Nephron progenitor cell (in vitro differentiated cells): ENCODE measurements around the gene TSPAN11.

Experiments
- DNase-seq: peaks from one replicate; pipeline ENCODE4 v3.0.0; 2021
- H3K27ac Mint-ChIP-seq: 2 replicates; pipeline ENCODE4 v1.8.0; 2021; ENCODE audit warnings: mild to moderate bottlenecking, moderate library complexity, mixed read lengths
- H3K27me3 Mint-ChIP-seq: 2 replicates; pipeline ENCODE4 v1.8.0; 2021; ENCODE audit warnings: mild to moderate bottlenecking, low read depth, mixed read lengths; ENCODE audit not compliant: poor library complexity
- H3K36me3 Mint-ChIP-seq: 2 replicates; pipeline ENCODE4 v1.8.0; 2021; ENCODE audit warnings: low read depth, mixed read lengths
- H3K4me1 Mint-ChIP-seq: 2 replicates; pipeline ENCODE4 v1.8.0; 2021; ENCODE audit warnings: mixed read lengths
- H3K4me3 Mint-ChIP-seq: 2 replicates; pipeline ENCODE4 v1.8.0; 2021; ENCODE audit warnings: mild to moderate bottlenecking, moderate library complexity, mixed read lengths
- H3K9me3 Mint-ChIP-seq: 2 replicates; pipeline ENCODE4 v1.8.0; 2021; ENCODE audit warnings: mild to moderate bottlenecking, moderate library complexity, mixed read lengths
- CTCF ChIP-seq: fragments of 200-600 bp; sonication (generic); IDR thresholded peaks from 2 replicates; pipeline ENCODE4 v1.5.0; 2021; ENCODE audit warnings: antibody characterized with exemption

Gene TSPAN11

DNA sequence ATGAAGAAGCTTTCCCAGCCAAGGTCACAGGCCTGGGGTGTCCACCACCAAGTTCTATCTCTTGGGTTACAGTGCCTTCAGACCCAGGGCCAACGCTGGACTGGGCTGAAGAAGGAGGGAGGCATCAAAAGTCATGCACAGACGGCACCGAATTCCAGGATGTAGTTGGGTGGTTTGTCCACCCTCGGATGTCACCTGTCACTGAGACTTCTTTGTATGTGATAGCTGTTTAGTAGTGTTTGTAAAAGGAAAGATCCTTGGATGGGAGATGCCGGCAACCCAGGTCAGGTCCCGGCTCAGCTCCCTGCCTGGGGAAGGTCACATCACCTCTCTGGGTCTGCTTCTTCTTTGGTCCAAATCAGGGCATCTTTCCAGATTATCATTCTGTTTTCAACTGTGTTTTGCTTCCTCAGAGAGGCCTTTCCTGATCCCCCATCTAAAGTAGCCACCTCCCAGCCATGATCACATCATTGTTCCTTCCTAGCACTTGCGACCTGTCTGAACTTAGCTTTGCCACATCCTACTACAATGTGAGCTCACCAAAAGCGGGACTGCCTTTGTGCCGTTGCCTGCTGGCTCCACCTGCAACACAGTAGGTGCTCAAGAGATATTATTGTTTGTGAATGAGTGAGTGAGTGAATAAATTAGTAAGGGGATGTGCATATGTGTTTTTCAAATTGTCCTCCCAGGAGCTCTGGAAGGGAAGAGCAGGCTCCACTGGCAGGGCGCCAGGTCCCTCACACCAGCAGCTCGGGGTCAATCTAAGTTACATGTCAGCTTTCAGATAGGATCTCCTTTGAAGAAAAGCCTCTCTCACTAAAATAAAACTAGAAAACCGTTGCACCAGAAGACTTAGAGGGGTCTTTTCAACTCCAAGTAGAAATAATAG lies 2.1 kb downstream of the TSPAN11 start:
- H3K4me3 Mint-ChIP-seq: no peak overlapping the region
- no peaks in the 10 kb centered on the region for H3K9me3 Mint-ChIP-seq
- H3K36me3 Mint-ChIP-seq: peaks cover 6% of the 10 kb centered on the region
- no peak for DNase-seq
- TF ChIP-seq CTCF: no peak
- peaks cover 20% of the 10 kb centered on the region for H3K27me3 Mint-ChIP-seq
- peaks cover 61% of the 10 kb centered on the region for H3K4me1 Mint-ChIP-seq
- no peak overlapping the region for H3K27ac Mint-ChIP-seq

DNA sequence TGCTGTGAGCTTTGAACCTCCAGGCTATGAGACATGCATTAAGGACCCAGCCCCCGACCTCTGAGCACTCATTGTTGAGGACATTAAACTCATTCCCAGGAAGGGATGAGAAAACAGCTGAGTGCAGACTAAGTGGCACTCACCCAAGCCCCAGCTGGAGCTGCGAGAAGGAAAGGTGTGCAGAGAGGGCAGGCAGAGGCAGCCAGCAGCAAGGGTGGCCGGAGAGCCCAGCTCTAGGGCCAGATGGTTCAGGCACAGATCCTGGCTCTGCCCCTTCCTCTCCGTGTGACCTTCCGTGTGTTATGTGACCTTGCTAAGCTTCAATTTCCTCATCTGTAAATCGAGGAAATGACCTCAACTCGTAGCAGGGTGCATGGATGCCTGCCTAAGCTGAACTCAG lies 3.7 kb downstream of the TSPAN11 start:
- no peak overlapping the region for H3K27ac Mint-ChIP-seq
- H3K9me3 Mint-ChIP-seq: peaks cover 9% of the 10 kb centered on the region

DNA sequence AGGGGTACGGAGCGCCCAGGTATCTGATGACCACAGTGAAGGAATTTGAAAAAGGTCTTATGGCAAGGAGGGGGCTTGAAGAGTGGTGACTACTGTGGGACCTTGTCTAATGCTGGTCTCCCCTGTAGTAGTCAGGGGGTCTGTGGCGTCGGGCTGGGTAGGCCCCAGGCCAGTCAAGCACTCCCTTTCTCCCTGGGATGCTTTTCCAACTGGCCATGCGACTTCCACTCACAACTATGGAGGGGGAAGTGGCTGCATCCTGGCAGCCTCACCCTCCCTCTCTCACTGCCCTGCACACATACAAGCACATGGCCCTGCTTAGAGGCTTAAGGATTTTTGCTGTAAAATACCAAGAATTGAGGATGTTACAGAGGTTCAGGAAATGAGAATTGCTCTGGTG lies 4.1 kb downstream of the TSPAN11 start:
- H3K9me3 Mint-ChIP-seq: peaks cover 11% of the 10 kb centered on the region
- no peak for DNase-seq
- H3K4me1 Mint-ChIP-seq: peaks cover 55% of the 10 kb centered on the region
- H3K36me3 Mint-ChIP-seq: peaks cover 22% of the 10 kb centered on the region
- H3K4me3 Mint-ChIP-seq: no peak overlapping the region
- no peak for TF ChIP-seq CTCF
- H3K27ac Mint-ChIP-seq: no peak overlapping the region
- peaks cover 20% of the 10 kb centered on the region for H3K27me3 Mint-ChIP-seq

More for the DNA sequence above, 3.7 kb downstream of the TSPAN11 start:
- no peak for DNase-seq
- H3K4me1 Mint-ChIP-seq: peaks cover 60% of the 10 kb centered on the region
- peaks cover 20% of the 10 kb centered on the region for H3K27me3 Mint-ChIP-seq
- H3K36me3 Mint-ChIP-seq: peaks cover 20% of the 10 kb centered on the region
- TF ChIP-seq CTCF: no peak
- H3K4me3 Mint-ChIP-seq: no peak overlapping the region

DNA sequence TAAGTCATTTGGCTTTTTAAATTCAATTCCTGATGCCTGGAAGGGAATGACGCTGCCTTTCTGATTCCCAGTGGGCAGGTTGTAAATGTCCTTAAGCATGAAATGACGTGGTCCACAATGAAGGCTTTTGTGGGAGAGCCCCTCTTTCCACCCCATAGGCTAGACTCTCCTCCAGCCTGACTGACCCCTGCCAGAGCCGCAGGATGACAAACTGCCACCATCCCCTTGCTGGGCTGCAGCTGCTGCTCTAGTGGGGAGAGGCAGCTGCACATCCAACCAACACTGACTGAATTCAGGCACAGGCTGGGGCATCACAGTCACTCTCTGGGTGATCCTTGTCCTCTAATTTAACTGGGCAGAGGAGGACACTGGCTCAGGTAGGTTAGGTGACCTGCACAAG lies 6.3 kb downstream of the TSPAN11 start:
- TF ChIP-seq CTCF: no peak
- Mint-ChIP-seq H3K36me3 (peaks cover 36% of the 10 kb centered on the region), H3K4me3 (no peak overlapping the region), H3K27me3 (peaks cover 18% of the 10 kb centered on the region), H3K4me1 (peaks cover 38% of the 10 kb centered on the region), H3K27ac (peak overlapping the region; percentile 43), H3K9me3 (peaks cover 17% of the 10 kb centered on the region)
- DNase-seq: no peak

- Mint-ChIP-seq H3K4me3 (no peak overlapping the region), H3K27ac (no peak overlapping the region), H3K27me3 (peaks cover 13% of the 10 kb centered on the region), H3K36me3 (peaks cover 36% of the 10 kb centered on the region), H3K4me1 (peaks cover 21% of the 10 kb centered on the region), H3K9me3 (peaks cover 17% of the 10 kb centered on the region)
- TF ChIP-seq CTCF: no peak
- DNase-seq: no peak
Measured at GRCh38 chr12:30934811-30935210, 8.3 kb downstream of the TSPAN11 start.

GRCh38 chr12:30936036-30936435 lies 9.5 kb downstream of the TSPAN11 start:
- Mint-ChIP-seq H3K27me3 (peaks cover 4% of the 10 kb centered on the region), H3K27ac (no peak overlapping the region), H3K4me3 (no peak overlapping the region), H3K4me1 (peaks cover 12% of the 10 kb centered on the region), H3K36me3 (peaks cover 36% of the 10 kb centered on the region), H3K9me3 (peaks cover 17% of the 10 kb centered on the region)
- TF ChIP-seq CTCF: no peak
- DNase-seq: no peak
